CD4-positive, alpha-beta T cell (primary cell): ENCODE measurements around the gene EP400. TPM values are rescaled to one million over a fixed set of nuclear protein-coding genes. Genes with fewer than 3 reads are reported as not detected.
A peak's percentile ranks its signal among the peaks of the same experiment; 100 is the strongest.

Source experiments
- ATAC-seq: fragments of 200-7000 bp; cut with Tn5 transposase; one replicate; pipeline ENCODE4 v1.10.0; 2022; ENCODE audit warnings: mild to moderate bottlenecking; ENCODE audit not compliant: poor library complexity
- CTCF ChIA-PET: fragments of 350-600 bp; sonication (Branson Sonifier 250); formaldehyde crosslinking; loops from one replicate; lab custom pipeline; 2021; ENCODE audit warnings: antibody characterized with exemption, inconsistent platforms; lab: Charles Lee
- POLR2A ChIA-PET: fragments of 350-600 bp; sonication (Branson Sonifier 250); formaldehyde crosslinking; loops from one replicate; lab custom pipeline; 2021; ENCODE audit warnings: antibody characterized with exemption, inconsistent platforms; lab: Charles Lee
- DNase-seq, 14 experiments: peaks; one replicate each; pipeline ENCODE4 v3.0.0-alpha.2; 2013 to 2020; ENCODE audit warnings: mixed read lengths in 2 of 14
- H3K27ac ChIP-seq, 2 donors: one replicate each; pipeline versions ENCODE4 v1.5.1 to v1.7.0; 2013; ENCODE audit warnings: low read length in 2 of 2, low read depth in 1 of 2, mild to moderate bottlenecking in 1 of 2
- H3K27me3 ChIP-seq, 2 experiments: 1 replicate in 1 of 2; 2 replicates in 1 of 2; pipeline versions ENCODE4 v1.6.1 to v1.7.0; 2013; ENCODE audit warnings: low read length in 2 of 2, control low read depth in 1 of 2, mild to moderate bottlenecking in 1 of 2, moderate library complexity in 1 of 2; ENCODE audit not compliant: insufficient read depth in 2 of 2, control insufficient read depth in 1 of 2
- H3K36me3 ChIP-seq: one replicate; pipeline ENCODE4 v1.6.1; 2013; ENCODE audit warnings: low read length, control low read depth; ENCODE audit not compliant: insufficient read depth
- H3K4me1 ChIP-seq: one replicate; pipeline ENCODE4 v1.6.1; 2013; ENCODE audit warnings: low read length, control low read depth; ENCODE audit not compliant: insufficient read depth
- H3K4me3 ChIP-seq: one replicate; pipeline ENCODE4 v1.5.1; 2013; ENCODE audit warnings: mild to moderate bottlenecking, low read length, moderate library complexity
- H3K9me3 ChIP-seq, 2 experiments: 1 replicate in 1 of 2; 2 replicates in 1 of 2; pipeline versions ENCODE4 v1.6.1 to v1.7.0; 2013; ENCODE audit warnings: low read length in 2 of 2, mild to moderate bottlenecking in 2 of 2, control low read depth in 1 of 2, moderate library complexity in 1 of 2; ENCODE audit not compliant: control insufficient read depth in 1 of 2, insufficient read depth in 1 of 2
- H3K27ac Mint-ChIP-seq: one replicate; pipeline ENCODE4 v1.8.0; 2020; ENCODE audit warnings: mixed read lengths
- H3K27me3 Mint-ChIP-seq: one replicate; pipeline ENCODE4 v1.8.0; 2021; ENCODE audit warnings: mixed read lengths
- H3K36me3 Mint-ChIP-seq: one replicate; pipeline ENCODE4 v1.8.0; 2021; ENCODE audit warnings: low read depth, mixed read lengths
- H3K4me1 Mint-ChIP-seq: one replicate; pipeline ENCODE4 v1.8.0; 2021; ENCODE audit warnings: low read depth, mixed read lengths
- H3K4me3 Mint-ChIP-seq: one replicate; pipeline ENCODE4 v1.8.0; 2020; ENCODE audit warnings: mild to moderate bottlenecking, mixed read lengths
- H3K9me3 Mint-ChIP-seq: one replicate; pipeline ENCODE4 v1.8.0; 2020; ENCODE audit warnings: mixed read lengths
- intact Hi-C, 2 experiments: fragments of 100-400 bp; cut with DNase I in 1 of 2; cut with micrococcal nuclease in 1 of 2; formaldehyde crosslinking; loops; one replicate each; pipeline versions ENCODE4 v1.15.1 to v1.9.0; 2023 to 2025; cut with DNase I, micrococcal nuclease
- total RNA-seq, 174 experiments: library from RNA in 2 of 174; stranded (reverse) in 2 of 174; gene quantifications; one replicate each; pipeline ENCODE4 v1.2.3 and lab custom pipeline; 2021 to 2026
- TF ChIP-seq, protein P1 (sequence below): fragments of 200-600 bp; IDR thresholded peaks from one replicate; pipeline ENCODE4 v1.8.0; 2022; ENCODE audit warnings: antibody characterized with exemption, mild to moderate bottlenecking

The EP400 gene
- total RNA-seq, 2 experiments from 2014 or later, result 56.4 to 56.5 TPM

DNA sequence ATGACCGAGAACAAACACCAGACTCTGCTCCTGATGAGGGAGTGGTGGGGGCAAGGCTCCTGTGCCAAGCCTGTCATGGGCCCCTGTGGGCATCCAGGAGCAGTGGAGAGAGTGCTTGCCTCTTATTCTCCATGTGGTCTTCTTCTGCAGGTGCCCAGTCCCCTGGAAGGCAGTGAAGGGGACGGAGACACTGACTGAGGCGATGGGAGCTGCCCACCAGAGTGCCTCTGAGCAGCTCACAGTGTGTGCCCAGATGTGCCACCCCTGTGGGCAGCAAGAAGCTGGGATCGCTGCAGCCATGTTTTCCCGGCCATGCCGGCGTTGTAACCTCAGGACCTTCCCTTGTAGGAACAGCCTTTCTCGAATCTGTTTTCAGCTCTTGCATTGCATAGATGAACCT is 6.4 kb upstream of the EP400 start:
- Mint-ChIP-seq H3K4me1 (peaks cover 12% of the 10 kb centered on the region), H3K27ac (no peak overlapping the region), H3K4me3 (no peak overlapping the region), H3K27me3 (no peaks in the 10 kb centered on the region), H3K36me3 (peaks cover 37% of the 10 kb centered on the region), H3K9me3 (no peaks in the 10 kb centered on the region)
- peaks cover 41% of the 10 kb centered on the region for H3K36me3 ChIP-seq
- ChIA-PET POLR2A (no interaction called here), CTCF (no interaction called here)
- H3K27ac ChIP-seq, result no peak overlapping the region
- H3K4me3 ChIP-seq, result no peak overlapping the region
- DNase-seq, result peak in 1 of 14 experiments; percentile 17
- peaks cover 6% of the 10 kb centered on the region for H3K4me1 ChIP-seq
- intact Hi-C loops, result loop anchor here in 1 of 2 experiments (10.0 kb wide), 1 partner anchor 109 kb away; no protein-coding TSS in a partner anchor
- no peaks in the 10 kb centered on the region for H3K27me3 ChIP-seq
- H3K9me3 ChIP-seq, result peaks cover 0 to 13% of the 10 kb centered on the region in 2 experiments
- TF ChIP-seq, protein P1, sequence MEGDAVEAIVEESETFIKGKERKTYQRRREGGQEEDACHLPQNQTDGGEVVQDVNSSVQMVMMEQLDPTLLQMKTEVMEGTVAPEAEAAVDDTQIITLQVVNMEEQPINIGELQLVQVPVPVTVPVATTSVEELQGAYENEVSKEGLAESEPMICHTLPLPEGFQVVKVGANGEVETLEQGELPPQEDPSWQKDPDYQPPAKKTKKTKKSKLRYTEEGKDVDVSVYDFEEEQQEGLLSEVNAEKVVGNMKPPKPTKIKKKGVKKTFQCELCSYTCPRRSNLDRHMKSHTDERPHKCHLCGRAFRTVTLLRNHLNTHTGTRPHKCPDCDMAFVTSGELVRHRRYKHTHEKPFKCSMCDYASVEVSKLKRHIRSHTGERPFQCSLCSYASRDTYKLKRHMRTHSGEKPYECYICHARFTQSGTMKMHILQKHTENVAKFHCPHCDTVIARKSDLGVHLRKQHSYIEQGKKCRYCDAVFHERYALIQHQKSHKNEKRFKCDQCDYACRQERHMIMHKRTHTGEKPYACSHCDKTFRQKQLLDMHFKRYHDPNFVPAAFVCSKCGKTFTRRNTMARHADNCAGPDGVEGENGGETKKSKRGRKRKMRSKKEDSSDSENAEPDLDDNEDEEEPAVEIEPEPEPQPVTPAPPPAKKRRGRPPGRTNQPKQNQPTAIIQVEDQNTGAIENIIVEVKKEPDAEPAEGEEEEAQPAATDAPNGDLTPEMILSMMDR, result no peak
- ATAC-seq, result no peak

GRCh38 chr12:131943876-131944275 is 5.9 kb upstream of the EP400 start:
- H3K27me3 ChIP-seq, result no peaks in the 10 kb centered on the region
- H3K4me3 Mint-ChIP-seq, result no peak overlapping the region
- peaks cover 17% of the 10 kb centered on the region for H3K4me1 Mint-ChIP-seq
- ChIA-PET POLR2A (no interaction called here), CTCF (no interaction called here)
- H3K36me3 Mint-ChIP-seq, result peaks cover 36% of the 10 kb centered on the region
- intact Hi-C loops, result loop anchor here in 1 of 2 experiments (10.0 kb wide), 1 partner anchor 109 kb away; no protein-coding TSS in a partner anchor
- TF ChIP-seq, protein P1, result no peak
- H3K27me3 Mint-ChIP-seq, result no peaks in the 10 kb centered on the region
- H3K36me3 ChIP-seq, result peaks cover 41% of the 10 kb centered on the region
- H3K27ac Mint-ChIP-seq, result no peak overlapping the region
- H3K9me3 ChIP-seq, result peaks cover 0 to 13% of the 10 kb centered on the region in 2 experiments
- ATAC-seq (no peak), DNase-seq (no peak)
- H3K4me3 ChIP-seq, result no peak overlapping the region
- peaks cover 11% of the 10 kb centered on the region for H3K4me1 ChIP-seq
- H3K9me3 Mint-ChIP-seq, result no peaks in the 10 kb centered on the region
- H3K27ac ChIP-seq, result no peak overlapping the region

DNA sequence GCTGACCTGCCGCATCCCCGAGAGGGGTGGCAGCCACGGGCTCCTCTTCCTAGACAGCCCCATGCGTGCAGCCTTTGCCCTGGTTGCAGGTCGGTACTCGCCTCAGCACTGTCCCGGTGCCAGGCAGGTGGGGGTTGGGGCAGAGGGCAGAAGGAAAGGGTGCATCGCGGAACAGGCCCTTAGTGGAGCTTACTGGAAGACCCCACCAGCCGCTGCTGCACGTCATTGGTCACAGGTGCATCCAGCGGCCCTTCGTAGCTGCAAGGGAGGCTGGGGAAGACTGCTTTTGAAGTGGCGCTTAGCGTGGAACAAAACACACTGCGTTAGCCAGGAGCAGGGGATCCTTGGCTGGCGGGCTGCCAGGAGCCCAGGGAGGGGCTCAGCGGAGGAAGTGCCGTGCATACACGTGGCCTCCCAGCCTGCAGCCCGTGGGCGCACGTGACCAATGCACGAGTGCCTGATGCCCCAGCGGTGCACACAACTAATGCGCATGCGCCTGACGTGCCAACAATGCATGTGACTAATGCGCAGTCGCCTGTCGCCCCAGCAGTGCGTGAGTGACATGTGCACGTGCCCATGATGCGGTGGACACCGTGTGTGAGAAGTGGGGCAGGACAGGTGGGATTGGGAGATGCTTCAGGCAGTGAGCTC is 5.0 kb upstream of the EP400 start:
- H3K36me3 Mint-ChIP-seq, result peaks cover 27% of the 10 kb centered on the region
- Histone ChIP-seq H3K27me3 (no peaks in the 10 kb centered on the region), H3K27ac (no peak overlapping the region), H3K4me3 (no peak overlapping the region), H3K36me3 (peaks cover 34% of the 10 kb centered on the region), H3K4me1 (peaks cover 17% of the 10 kb centered on the region), H3K9me3 (peaks cover 0 to 13% of the 10 kb centered on the region in 2 experiments)
- H3K27ac Mint-ChIP-seq, result no peak overlapping the region
- peaks cover 25% of the 10 kb centered on the region for H3K4me1 Mint-ChIP-seq
- POLR2A ChIA-PET, result no interaction called here
- intact Hi-C loops, result loop anchor here in 1 of 2 experiments (10.0 kb wide), 1 partner anchor 110 kb away; no protein-coding TSS in a partner anchor
- peak overlapping the region; percentile 42 for H3K4me3 Mint-ChIP-seq
- H3K9me3 Mint-ChIP-seq, result no peaks in the 10 kb centered on the region
- CTCF ChIA-PET, result no interaction called here
- TF ChIP-seq, protein P1, result no peak
- DNase-seq (peak in 1 of 14 experiments; percentile 32), ATAC-seq (no peak)
- no peaks in the 10 kb centered on the region for H3K27me3 Mint-ChIP-seq
